Stimulated activated CD4-positive, alpha-beta T cell treated with anti-CD3 and anti-CD28 coated beads, TNF-alpha, amount 100 ng/mL, for 1 hour (primary cell): Measurements from ENCODE around the gene SLC52A3.
"Not testable (repeated sequence)": the region's sequence is repeated elsewhere in the genome, so short reads cannot be mapped to it uniquely, and the experiment has no call there.

Experiments
- DNase-seq, 3 donors: peaks; one replicate each; pipeline ENCODE4 v3.0.0-alpha.2; 2020; ENCODE audit warnings: low read depth in 3 of 3, low spot score in 1 of 3

SLC52A3 gene

DNA sequence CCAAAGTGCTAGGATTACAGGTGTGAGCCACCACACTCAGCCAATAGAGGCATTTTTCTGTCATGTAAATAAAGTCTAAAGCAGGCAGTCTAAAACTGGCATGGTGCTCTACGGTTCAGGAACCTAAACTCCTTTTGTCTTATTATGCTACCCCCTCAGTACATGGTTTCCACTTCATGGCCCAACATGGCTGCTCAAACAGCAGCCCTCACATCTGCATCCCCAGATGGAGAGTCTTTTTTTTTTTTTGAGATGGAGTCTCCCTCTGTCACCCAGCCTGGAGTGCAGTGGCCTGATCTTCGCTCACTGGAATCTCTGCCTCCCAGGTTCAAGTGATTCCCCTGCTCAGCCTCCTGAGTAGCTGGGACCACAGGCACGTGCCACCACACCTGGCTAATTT is 38.3 kb downstream of the SLC52A3 start:
- DNase-seq: no peak

DNA sequence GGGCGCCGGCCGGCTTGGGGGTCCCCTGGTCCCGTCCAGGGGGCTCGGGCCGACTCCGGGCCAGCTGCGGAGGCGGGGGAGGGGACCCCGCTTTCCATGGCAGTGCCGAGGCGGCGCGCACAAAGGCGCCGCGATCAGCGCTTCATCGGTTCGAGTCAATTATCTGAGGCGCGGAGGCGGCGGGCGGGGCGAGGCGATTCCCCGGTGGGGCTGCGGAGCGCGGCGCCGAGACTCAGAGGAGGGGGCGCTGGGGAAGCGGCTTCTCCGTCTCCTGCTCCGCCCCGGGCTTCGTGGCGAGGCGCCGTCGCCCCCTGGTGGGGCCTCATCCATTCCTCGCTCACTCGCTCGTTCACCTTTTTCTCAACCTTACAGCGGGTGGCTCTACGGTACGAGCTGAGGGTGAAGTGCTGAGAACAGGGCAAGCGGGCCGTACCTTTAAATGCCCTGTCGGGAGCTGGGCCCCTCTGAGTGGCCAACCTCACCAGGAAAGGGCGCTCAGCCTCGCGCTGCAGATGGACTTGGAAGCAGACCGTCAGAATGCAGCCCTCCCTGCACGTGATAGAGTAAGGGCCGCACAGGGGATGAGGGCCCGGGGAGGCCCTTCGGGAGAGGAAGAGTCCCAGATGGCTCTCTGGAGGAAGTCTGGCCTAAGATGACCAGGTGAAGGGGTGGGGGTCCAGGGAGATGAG is 39.9 kb downstream of the SLC52A3 start:
- peak in 2 of 3 donors; percentile 13 to 52 for DNase-seq

DNA sequence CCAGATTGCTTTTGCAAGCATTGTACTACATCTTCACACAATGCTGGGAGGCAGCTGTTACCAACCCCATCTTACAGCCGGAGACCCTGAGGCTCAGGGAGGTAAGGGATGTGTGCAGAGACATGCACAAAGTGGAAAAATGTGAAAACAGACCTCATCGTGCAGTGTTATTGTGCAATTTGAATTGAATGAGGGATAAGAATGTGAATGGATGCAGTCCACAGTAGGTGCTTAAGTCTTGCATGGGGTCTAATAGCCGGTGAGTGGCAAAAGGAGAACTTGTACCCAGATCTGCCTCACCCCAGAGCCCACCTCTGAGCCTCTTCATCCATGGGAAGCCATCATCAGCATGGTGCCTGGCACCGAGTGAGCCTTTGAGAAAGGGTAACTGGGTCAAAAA is 42.1 kb downstream of the SLC52A3 start:
- no peak for DNase-seq

DNA sequence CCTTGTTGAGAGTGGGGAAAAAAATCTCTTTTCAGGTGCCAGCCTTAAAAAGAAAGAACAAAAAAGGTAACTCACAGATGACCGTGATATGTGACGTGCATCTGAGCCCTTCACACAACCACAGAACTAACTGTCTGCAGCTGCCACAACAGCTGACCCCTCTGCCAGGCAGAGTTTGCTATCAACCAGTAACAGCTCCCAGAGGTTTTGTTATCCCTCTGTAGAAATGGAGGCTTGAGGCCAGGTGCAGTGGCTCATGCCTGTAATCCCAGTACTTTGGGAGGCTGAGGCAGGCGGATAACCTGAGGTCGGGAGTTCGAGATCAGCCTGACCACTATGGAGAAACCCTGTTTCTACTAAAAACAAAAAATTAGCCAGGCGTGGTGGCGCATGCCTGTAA is 42.8 kb downstream of the SLC52A3 start:
- no peak for DNase-seq

DNA sequence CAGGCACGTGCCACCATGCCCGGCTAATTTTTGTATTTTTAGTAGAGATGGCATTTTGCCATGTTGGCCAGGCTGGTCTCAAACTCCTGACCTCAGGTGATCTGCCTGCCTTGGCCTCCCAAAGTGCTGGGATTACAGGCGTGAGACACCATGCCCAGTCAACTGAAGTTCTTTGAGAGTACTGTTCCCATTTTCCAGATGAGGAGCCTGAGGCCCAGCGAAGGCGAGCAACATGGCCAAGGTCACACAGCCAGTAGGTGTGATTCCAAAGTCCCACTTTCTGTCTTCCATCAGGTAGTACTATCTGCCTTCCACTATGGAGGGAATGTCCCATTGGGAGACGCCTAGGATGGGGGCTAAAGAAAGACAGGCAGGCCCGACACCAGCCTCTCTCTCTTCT is 43.5 kb downstream of the SLC52A3 start:
- DNase-seq: not testable (repeated sequence)

DNA sequence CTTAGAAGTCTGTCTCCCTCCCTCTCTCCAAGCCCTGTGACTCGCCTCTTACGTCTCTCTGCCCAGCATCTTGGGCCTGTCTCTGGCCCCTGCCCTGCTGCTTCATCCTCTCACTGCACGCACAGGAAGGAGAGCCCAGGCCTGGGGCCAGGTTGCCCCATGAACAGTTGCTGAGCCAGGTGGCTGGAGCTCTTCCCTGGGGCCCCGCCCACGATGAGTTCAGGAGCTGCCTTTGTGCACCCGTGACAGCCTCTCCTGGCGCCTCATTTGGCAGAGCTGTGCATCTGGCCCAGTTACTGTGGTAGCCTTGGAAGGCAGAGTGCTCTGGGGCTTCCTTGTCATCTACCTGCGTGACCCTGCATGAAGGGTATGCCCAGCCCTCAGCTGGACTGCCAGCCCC is 44.5 kb downstream of the SLC52A3 start:
- no peak for DNase-seq

DNA sequence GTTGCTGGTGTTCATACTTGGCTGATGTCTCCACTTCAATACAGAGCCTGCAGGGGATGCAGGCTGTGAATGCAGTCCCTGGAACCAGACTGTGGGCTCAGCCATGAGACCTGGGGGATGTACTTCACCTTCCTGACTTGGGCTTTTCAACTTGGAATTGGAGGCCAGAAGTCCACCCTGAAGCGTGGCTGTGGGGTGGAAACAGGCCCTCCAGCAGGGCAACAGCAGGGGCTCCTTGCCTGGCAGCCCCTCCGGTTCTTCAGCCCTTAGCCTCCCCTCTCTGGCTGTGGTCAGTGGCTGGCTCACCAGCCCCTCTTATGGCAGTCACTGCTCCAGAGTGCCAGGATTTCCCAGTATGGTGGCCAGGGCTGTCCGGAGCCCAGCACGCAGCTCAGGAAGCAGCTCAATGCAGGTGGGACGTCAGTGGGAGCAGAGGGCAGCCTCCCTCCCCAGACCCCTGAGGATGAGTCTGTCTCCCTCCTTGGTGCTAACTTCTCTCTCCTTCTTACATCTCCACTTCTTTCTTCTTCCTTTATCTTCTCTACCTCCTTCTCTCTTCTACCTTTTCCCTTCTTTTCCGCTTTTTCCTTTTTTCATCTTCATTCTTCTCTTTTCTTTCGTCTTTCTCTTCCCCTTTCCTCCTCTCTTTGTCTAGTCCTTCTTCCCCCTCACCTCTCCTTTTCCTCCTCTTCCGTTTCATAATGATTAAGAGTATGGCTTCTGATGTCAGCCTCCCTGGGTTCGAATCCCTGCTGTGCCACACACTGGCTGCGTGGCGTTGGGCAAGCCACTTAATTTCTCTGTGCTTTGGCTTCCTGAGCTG is 45.3 kb downstream of the SLC52A3 start:
- DNase-seq: no peak

DNA sequence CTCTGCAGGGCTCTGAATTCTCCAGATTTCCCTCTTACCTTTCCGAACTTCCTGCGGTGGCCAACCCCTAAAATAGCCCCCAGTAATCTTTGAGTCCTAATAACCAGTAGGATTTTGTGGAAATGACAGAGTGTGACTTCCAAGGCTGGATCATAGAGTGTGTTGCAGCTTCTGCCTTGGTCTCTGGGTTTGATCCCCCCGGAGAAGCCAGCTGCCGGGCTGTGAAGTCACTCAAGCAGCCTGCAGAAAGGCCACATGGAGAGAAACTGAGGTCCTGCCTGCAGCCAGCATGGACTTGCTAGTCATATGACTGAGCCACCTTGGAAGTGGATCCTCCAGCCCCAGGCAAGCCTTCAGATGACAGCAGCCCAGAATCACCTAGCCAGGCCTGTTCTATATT is 46.4 kb downstream of the SLC52A3 start:
- DNase-seq: no peak

DNA sequence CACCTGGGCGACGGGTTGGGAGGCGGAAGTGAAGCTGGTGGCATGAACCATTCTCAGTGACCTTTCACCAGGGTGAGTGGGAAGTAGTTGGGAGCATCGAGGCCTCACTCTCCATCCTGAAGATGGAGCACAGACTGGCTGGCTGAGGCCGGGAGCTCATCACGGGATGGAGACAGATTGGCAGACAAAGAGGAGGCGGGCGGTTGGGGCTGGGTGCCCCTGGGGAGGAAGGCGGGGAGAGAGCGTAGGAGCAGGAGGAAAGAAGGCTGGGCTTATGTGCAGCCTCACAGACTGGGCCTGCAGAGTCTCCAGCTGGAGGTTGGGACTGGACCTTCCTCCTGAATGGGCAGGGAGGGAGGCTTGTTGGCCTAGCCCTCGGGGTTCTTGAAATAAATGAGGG is 48.5 kb downstream of the SLC52A3 start:
- DNase-seq: no peak

DNA sequence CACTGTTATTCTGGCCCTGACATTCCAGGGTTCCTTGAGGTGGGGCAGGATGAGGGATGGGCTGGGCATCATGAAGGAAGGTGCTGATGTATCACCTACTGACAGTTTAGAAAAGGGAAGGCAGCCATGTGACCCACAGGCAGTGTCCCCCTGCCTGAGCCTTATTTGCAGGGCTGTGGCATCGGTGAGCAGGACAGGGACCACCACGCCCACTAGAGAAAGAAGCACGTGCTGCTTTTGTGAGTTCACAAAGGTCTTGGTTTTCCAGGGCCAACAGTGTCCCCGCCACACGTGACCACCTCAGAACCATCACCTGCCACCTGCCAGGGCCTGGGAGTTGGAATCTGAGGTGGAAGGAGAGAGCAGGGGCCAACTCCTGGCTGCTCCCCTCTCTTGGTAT is 49.2 kb downstream of the SLC52A3 start:
- DNase-seq: no peak

DNA sequence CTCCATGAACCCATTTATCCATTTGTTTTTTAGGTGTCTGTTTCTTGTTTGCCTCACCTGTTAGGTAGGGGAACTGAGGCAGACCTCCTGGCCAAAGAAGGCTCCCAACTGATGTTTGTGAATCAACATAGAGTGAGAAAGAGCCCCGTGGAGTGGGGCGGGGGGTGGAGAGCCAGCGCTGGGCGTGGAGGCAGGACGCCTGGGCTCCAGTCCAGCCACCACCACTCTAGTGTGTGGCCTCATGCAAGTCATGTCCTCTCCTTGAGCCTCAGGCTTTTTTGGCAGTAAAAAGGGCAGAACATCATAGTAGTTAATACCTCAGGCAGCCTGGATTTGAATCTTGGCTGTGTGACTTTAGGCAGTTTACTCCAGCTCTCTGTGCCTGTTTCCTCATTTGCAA is 50.5 kb downstream of the SLC52A3 start:
- no peak for DNase-seq

DNA sequence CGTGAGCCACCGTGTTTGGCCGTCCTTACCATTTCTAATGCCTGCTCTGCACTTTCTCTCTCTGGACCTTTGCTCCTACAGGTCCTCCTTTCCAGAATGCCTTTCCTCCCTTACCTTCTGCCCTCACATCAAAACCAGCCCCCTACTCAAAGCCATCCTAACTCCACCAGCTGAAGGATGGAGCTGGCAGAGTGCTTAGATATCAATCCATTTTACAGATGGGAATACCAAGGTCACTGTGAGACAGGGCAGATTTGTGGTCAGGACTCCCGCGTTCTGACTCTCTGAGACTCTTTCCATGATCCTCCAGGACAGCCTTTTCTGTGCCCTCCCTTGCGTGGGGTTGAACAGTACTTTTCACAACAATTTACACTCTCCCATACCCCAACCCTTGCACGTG is 51.0 kb downstream of the SLC52A3 start:
- no peak for DNase-seq

DNA sequence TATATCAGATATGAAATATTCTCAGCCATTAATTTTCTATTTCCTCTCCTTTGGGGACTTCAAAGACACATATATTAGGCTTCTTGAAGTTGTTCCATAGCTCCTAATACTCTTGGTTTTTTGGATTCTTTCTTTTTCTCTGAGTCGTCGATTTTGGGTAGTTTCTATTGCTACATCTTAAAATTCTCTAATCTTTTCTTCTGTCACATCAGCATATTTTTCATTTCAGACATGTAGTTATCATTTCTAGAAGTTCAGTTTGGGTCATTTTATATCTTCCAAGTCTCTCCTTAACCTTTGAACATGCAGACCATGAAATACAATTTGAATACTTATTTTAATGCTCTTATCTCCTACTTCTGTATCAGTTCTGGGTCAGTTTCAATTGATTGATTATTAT is 53.8 kb downstream of the SLC52A3 start:
- DNase-seq: no peak

DNA sequence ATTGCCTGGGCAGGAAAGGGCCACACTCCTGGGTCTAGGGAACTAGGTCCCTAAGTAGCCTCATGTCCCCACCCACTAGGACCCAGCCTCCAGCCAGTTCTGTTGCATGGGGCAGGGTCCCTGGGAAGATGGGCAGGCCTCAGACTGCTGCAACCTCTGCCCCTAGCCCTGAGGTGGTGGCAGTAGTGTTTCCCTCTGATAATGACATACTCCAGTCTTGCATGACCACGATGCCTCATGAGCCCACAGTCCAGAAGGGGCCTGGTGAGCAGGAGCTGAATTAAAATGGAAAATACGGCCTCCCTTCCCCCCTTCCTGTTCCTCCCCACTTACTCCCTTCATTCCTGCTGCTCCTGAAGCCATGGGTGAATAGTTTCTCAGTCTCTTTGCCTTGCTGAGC is 56.7 kb downstream of the SLC52A3 start:
- DNase-seq: no peak

DNA sequence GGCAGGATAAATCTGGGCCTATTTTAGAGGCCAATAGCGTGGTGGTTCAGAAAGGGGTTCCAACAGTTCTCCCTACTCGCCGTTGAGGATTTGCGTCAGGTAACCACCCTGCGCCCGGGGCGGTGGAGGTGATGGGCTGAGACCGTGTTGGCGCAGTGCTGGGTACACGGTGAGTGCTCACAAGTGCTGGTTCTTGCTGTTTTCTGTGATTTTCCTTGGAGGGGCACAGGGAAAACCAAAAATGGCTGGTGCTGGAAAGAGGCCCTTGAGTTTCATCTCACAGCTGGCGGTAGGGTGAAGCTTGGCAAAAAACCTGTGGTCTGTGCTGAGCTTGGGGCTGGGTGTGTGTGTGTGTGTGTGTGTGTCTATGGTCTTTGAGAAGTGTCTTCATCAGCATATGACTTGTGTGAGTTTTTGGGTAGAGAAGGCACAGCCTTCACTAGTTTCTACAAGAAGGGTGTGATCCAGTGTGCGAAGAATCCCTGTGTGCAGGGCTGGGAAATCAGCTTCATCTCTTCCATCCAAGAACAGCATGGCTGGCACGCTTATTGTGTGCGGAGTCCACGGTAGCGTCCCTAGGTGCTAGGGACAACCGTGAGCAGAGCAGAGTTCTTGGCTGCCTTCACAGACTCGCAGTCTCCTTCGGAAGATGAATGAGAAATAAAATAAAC is 57.4 kb downstream of the SLC52A3 start:
- DNase-seq: no peak
